Lung (tissue), 12 donors: Measurements from ENCODE around the gene NOL7. TPM values are rescaled to one million over a fixed set of nuclear protein-coding genes. Genes with fewer than 3 reads are reported as not detected.

Source experiments
- ATAC-seq: fragments of 200-7000 bp; cut with Tn5 transposase; one replicate; pipeline ENCODE4 v1.9.1; 2020; ENCODE audit warnings: moderate number of reproducible peaks; ENCODE audit not compliant: insufficient read depth, low FRiP score
- DNase-seq, 3 donors: peaks; one replicate each; pipeline ENCODE4 v3.0.0-alpha.2; 2013 to 2017
- H3K27ac ChIP-seq, 2 donors: one replicate each; pipeline ENCODE4 v1.5.1; 2013; ENCODE audit warnings: mild to moderate bottlenecking in 2 of 2, moderate library complexity in 2 of 2, control low read depth in 1 of 2, inconsistent platforms in 1 of 2, low read depth in 1 of 2, low read length in 1 of 2
- H3K27me3 ChIP-seq, 3 donors: one replicate each; pipeline ENCODE4 v1.5.1; 2013; ENCODE audit warnings: low read length in 2 of 3; ENCODE audit not compliant: control insufficient read depth in 3 of 3, insufficient read depth in 3 of 3
- H3K36me3 ChIP-seq, 4 donors: one replicate each; pipeline ENCODE4 v1.5.1; 2013; ENCODE audit warnings: low read length in 4 of 4, mild to moderate bottlenecking in 1 of 4, moderate library complexity in 1 of 4; ENCODE audit not compliant: control insufficient read depth in 4 of 4, insufficient read depth in 4 of 4
- H3K4me1 ChIP-seq, 5 donors: one replicate each; pipeline ENCODE4 v1.5.1; 2013; ENCODE audit warnings: low read length in 5 of 5, mild to moderate bottlenecking in 2 of 5, moderate library complexity in 1 of 5; ENCODE audit not compliant: control insufficient read depth in 5 of 5, insufficient read depth in 5 of 5
- H3K4me3 ChIP-seq: one replicate; pipeline ENCODE4 v1.5.1; 2013; ENCODE audit warnings: mild to moderate bottlenecking, control low read depth, moderate library complexity
- H3K9ac ChIP-seq, 2 donors: one replicate each; pipeline ENCODE4 v1.5.1; 2013; ENCODE audit warnings: low read length in 2 of 2, control low read depth in 1 of 2; ENCODE audit not compliant: insufficient read depth in 1 of 2
- H3K9me3 ChIP-seq, 4 donors: one replicate each; pipeline ENCODE4 v1.5.1; 2013; ENCODE audit warnings: low read length in 3 of 4, mild to moderate bottlenecking in 1 of 4, moderate library complexity in 1 of 4; ENCODE audit not compliant: control insufficient read depth in 4 of 4, insufficient read depth in 3 of 4
- CTCF ChIP-seq: IDR thresholded peaks from 2 replicates; pipeline ENCODE4 v1.5.1; 2012; ENCODE audit warnings: mild to moderate bottlenecking; ENCODE audit errors: control extremely low read depth, extremely low read depth
- WGBS, 2 donors: extraction: QIAGEN DNeasy Blood & Tissue Kit; methylation state at CpG; one replicate each; pipeline ENCODE4 v1.1.7; 2013; 5-methylcytosine and 5-hydroxymethylcytosine counted together
- polyA plus RNA-seq, 2 donors: library from polyadenylated mRNA; stranded (reverse); fragments of 200-250 nt; gene quantifications; one replicate each; pipeline ENCODE4 v1.2.1, GENCODE V29; 2013
- total RNA-seq, 2 donors: library from RNA; depleted of rRNA in 1 of 2; stranded (reverse); fragments of >200 nt in 1 of 2; gene quantifications; one replicate each; pipeline ENCODE4 v1.2.1, GENCODE V29; 2014 to 2021
- donor health status: control.
- donor health status: control.
- donor health status: Bipolar disorder and iron deficiency.
- donor health status: healthy.
- donor health status: DM: yes; HTN: yes; CAD: no.

The NOL7 gene
- total and polyA plus RNA-seq, 4 donors: 48.0 to 75.8 (median 57.5) TPM

GRCh38 chr6:13669476-13669875, 54.3 kb downstream of the NOL7 start:
- no peak for TF ChIP-seq CTCF
- Histone ChIP-seq H3K27ac (no peak overlapping the region), H3K9me3 (peaks cover 0 to 5% (median 0%) of the 10 kb centered on the region in 4 donors), H3K4me3 (no peak overlapping the region), H3K36me3 (no peaks in the 10 kb centered on the region), H3K4me1 (peaks cover 0 to 4% (median 1%) of the 10 kb centered on the region in 5 donors), H3K27me3 (no peaks in the 10 kb centered on the region), H3K9ac (no peak overlapping the region)
- DNase-seq: no peak
- no peak for ATAC-seq
- 96 to 98% methylated on average over 5 of the region's 5 CpGs for whole genome bisulfite sequencing, 2 donors

Other genes with a start within 250 kb of the NOL7 start
- gene GFOD1, start 127.7 kb upstream of the NOL7 start, total RNA-seq: 10 to 100 TPM; 10.2 to 22.8 TPM
- 1 to 10 TPM; 4.0 to 5.6 TPM for gene GFOD1, start 127.7 kb upstream of the NOL7 start, polyA plus RNA-seq
- gene SIRT5, start 40.7 kb upstream of the NOL7 start, total RNA-seq: 10 to 100 TPM in 1 of 2 donors, 1 to 10 TPM in 1; 9.8 to 11.3 TPM
- 1 to 10 TPM; 5.9 to 6.3 TPM for gene SIRT5, start 40.7 kb upstream of the NOL7 start, polyA plus RNA-seq
- gene RANBP9, start 96.5 kb downstream of the NOL7 start, total RNA-seq: 10 to 100 TPM; 32.1 to 50.4 TPM
- gene RANBP9, start 96.5 kb downstream of the NOL7 start, polyA plus RNA-seq: 10 to 100 TPM; 16.6 to 18.8 TPM
- 10 to 100 TPM; 16.8 to 24.5 TPM for gene MCUR1, start 199.2 kb downstream of the NOL7 start, total RNA-seq
- gene MCUR1, start 199.2 kb downstream of the NOL7 start, polyA plus RNA-seq: 10 to 100 TPM in 1 of 2 donors, 1 to 10 TPM in 1; 8.0 to 42.1 TPM